ENCODE measurements around the gene TMEM243. TPM values are rescaled to one million over a fixed set of nuclear protein-coding genes. Genes with fewer than 3 reads are reported as not detected.

TMEM243 gene
- total and polyA plus RNA-seq, 2 of the 13 experiments (the other 11 are each of a cell fraction or from before 2014, with no cell fraction given), result 25.1 to 31.2 TPM

GRCh38 chr7:87187120-87187519 lies 32.4 kb downstream of the TMEM243 start:
- no peak overlapping the region for H3K4me2 ChIP-seq (ENCODE audit: low read depth, low read length)
- ATAC-seq (no peak), FAIRE-seq (no peak), DNase-seq (ENCODE audit: low spot score) (no peak)
- intact Hi-C loops (cut with micrococcal nuclease; ENCODE audit: unreplicated experiment), result no loop called here
- WGBS (ENCODE audit: low lambda C conversion rate), result 98% methylated on average over 2 of the region's 2 CpGs
- H3K36me3 ChIP-seq (replicated peaks in 1 of 2; ENCODE audit: control insufficient read depth in 1 of 2, insufficient read depth in 2 of 2, low read length in 2 of 2), result peaks cover 17 to 81% of the 10 kb centered on the region in 2 experiments
- TF ChIP-seq MLX (CRISPR knock-in tag; IDR thresholded peaks at IDR 0.05), result no peak
- no peak for TF ChIP-seq ZMYM3 (CRISPR knock-in tag; IDR thresholded peaks at IDR 0.05)
- TF ChIP-seq CBX2 (IDR thresholded peaks at IDR 0.05; ENCODE audit: low read depth, low read length), result no peak
- no peak for TF ChIP-seq CBX2 (CRISPR knock-in tag; IDR thresholded peaks at IDR 0.05; ENCODE audit: low read depth)
- TF ChIP-seq ZNF329 (CRISPR knock-in tag; IDR thresholded peaks at IDR 0.05; ENCODE audit: low read depth), result no peak
- TF ChIP-seq ZNF276 (CRISPR knock-in tag; IDR thresholded peaks at IDR 0.05; ENCODE audit: low read depth), result no peak
- TF ChIP-seq MAFF (IDR thresholded peaks at IDR 0.05; ENCODE audit: low read depth, low read length), result no peak
- no peak for TF ChIP-seq ZNF264 (CRISPR knock-in tag; IDR thresholded peaks at IDR 0.05)
- TF ChIP-seq HES4 (CRISPR knock-in tag; IDR thresholded peaks at IDR 0.05; ENCODE audit: borderline replicate concordance), result no peak
- TF ChIP-seq MXD4 (CRISPR knock-in tag; IDR thresholded peaks at IDR 0.05), result no peak
- TF ChIP-seq ZKSCAN1 (IDR thresholded peaks at IDR 0.05; ENCODE audit: low read length), result no peak
- no peak for TF ChIP-seq ZNF234 (CRISPR knock-in tag; conservative IDR thresholded peaks at IDR 0.05)
- no peak for TF ChIP-seq ZNF510 (CRISPR knock-in tag; IDR thresholded peaks at IDR 0.05; ENCODE audit: low read depth)
- in situ Hi-C loops (cut with HindIII; ENCODE audit: extremely low pct_ligation_motif_present, low pct_unique_long_range_greater_than_20kb), result no loop called here
- CTCF ChIA-PET (ENCODE audit: low intra/inter-chr PET ratio, low total read pairs), result no interaction called here
- no peaks in the 10 kb centered on the region for H3K27me3 ChIP-seq (ENCODE audit: control insufficient read depth in 1 of 2, insufficient read depth in 2 of 2, low read length in 2 of 2)
- H3K9me3 ChIP-seq (ENCODE audit: low read length), result no peaks in the 10 kb centered on the region
- POLR2A ChIA-PET, result no interaction called here
- H2AFZ ChIP-seq (ENCODE audit: low read length), result no peak overlapping the region
- H3K4me1 ChIP-seq (ENCODE audit: insufficient read depth, low read length), result no peaks in the 10 kb centered on the region
- H4K20me1 ChIP-seq (ENCODE audit: insufficient read depth, low read length), result no peaks in the 10 kb centered on the region
- H3K79me2 ChIP-seq (ENCODE audit: insufficient read depth, low read length), result no peaks in the 10 kb centered on the region
- H3K27ac ChIP-seq (ENCODE audit: extremely low read length, insufficient read depth, low read length), result no peak overlapping the region
- no peak overlapping the region for H3K4me3 ChIP-seq (replicated peaks in 1 of 3; ENCODE audit: insufficient read depth in 1 of 3, low read depth in 2 of 3, low read length in 3 of 3)
- H3K9ac ChIP-seq (ENCODE audit: insufficient read depth, low read depth, low read length), result no peak overlapping the region
- BruUV-seq (replicated peaks), result no TSS peak
